Erythroblast (primary cell): ENCODE data around the gene LRRC1.

Experiments used
- GATA1 ChIP-seq: IDR thresholded peaks from 2 replicates; pipeline ENCODE4 v1.6.1; 2011; ENCODE audit warnings: low read depth, mild to moderate bottlenecking, control low read depth, low read length, moderate library complexity
- POLR2A ChIP-seq: IDR thresholded peaks from 2 replicates; pipeline ENCODE4 v1.6.1; 2011; ENCODE audit warnings: mild to moderate bottlenecking, low read length

DNA sequence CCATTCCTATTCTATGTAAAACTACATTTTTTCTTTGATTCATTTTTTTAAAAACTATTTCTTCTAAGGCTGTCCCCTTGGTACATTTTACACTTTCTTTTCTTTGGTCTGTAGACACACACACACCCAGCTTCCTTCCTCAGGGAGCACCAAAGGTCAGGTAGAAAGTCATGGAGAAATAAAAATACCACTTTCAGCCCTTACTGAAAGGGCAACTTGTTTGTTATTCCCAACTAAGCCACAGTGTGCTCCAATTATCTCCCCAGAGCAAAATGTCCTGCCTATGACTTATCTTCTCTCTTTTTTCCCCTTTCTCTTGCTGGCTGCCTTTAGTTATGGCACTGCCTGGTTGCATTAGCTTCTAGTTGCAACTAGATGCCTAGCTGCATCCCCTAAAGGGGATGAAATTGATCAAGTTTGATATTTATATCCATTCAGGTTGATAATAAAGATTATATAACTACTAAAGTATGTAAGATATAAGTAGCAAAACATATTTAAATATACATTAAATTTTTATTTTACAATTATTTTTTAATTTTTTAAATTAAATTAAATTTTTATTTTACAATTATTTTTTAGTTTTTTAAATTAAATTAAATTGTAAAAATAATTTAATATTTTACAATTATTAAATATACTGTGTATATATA lies 21.6 kb upstream of the LRRC1 start:
- TF ChIP-seq POLR2A (no peak), GATA1 (no peak)
